Inflammatory macrophage treated with lipopolysaccharide for 1 hour (primary cell): ENCODE data around the gene GRM1.
A peak's percentile ranks its signal among the peaks of the same experiment; 100 is the strongest.

Source experiments
- DNase-seq, 2 donors: peaks; one replicate each; pipeline ENCODE4 v3.0.0-alpha.2; 2020 to 2022

The GRM1 gene

GRCh38 chr6:146281651-146282362 is 252.9 kb downstream of the GRM1 start:
- DNase-seq = no peak

- DNase-seq = no peak
Observed at GRCh38 chr6:146282837-146283236, 254.0 kb downstream of the GRM1 start.

GRCh38 chr6:146284311-146284710 is 255.4 kb downstream of the GRM1 start:
- DNase-seq = no peak

GRCh38 chr6:146286961-146287360 is 258.1 kb downstream of the GRM1 start:
- no peak for DNase-seq

GRCh38 chr6:146287691-146288369 is 259.0 kb downstream of the GRM1 start:
- DNase-seq = no peak

GRCh38 chr6:146289816-146290588 is 261.1 kb downstream of the GRM1 start:
- DNase-seq = peak; percentile 82 to 83

- DNase-seq = no peak
Observed at GRCh38 chr6:146290589-146290901, 261.7 kb downstream of the GRM1 start.

GRCh38 chr6:146292506-146292905 is 263.6 kb downstream of the GRM1 start:
- DNase-seq = no peak

- DNase-seq = no peak
Observed at GRCh38 chr6:146295695-146296094, 266.8 kb downstream of the GRM1 start.

- DNase-seq = no peak
Observed at GRCh38 chr6:146297815-146298214, 269.0 kb downstream of the GRM1 start.

- no peak for DNase-seq
Observed at GRCh38 chr6:146300521-146300920, 271.7 kb downstream of the GRM1 start.

- peak; percentile 37 to 55 for DNase-seq
Observed at GRCh38 chr6:146301764-146302163, 272.9 kb downstream of the GRM1 start.

- no peak for DNase-seq
Observed at GRCh38 chr6:146302994-146303393, 274.1 kb downstream of the GRM1 start.

- DNase-seq = peak in 1 of 2 donors; percentile 50
Observed at GRCh38 chr6:146304181-146304580, 275.3 kb downstream of the GRM1 start.

- peak; percentile 54 to 76 for DNase-seq
Observed at GRCh38 chr6:146305092-146305491, 276.2 kb downstream of the GRM1 start.

- DNase-seq = peak in 1 of 2 donors; percentile 34
Observed at GRCh38 chr6:146305951-146306350, 277.1 kb downstream of the GRM1 start.

GRCh38 chr6:146310628-146311027 is 281.8 kb downstream of the GRM1 start:
- DNase-seq = no peak

- no peak for DNase-seq
Observed at GRCh38 chr6:146311079-146311478, 282.2 kb downstream of the GRM1 start.

GRCh38 chr6:146312608-146313007 is 283.7 kb downstream of the GRM1 start:
- no peak for DNase-seq

GRCh38 chr6:146315381-146316174 is 286.7 kb downstream of the GRM1 start:
- DNase-seq = no peak

- DNase-seq = no peak
Observed at GRCh38 chr6:146316175-146316495, 287.3 kb downstream of the GRM1 start.

- DNase-seq = no peak
Observed at GRCh38 chr6:146331013-146331412, 302.2 kb downstream of the GRM1 start.

- peak; percentile 19 to 20 for DNase-seq
Observed at GRCh38 chr6:146335336-146335735, 306.5 kb downstream of the GRM1 start.
